HG02970 (cell line): ENCODE measurements around the gene BAZ2B.
"Not testable (repeated sequence)": the region's sequence is repeated elsewhere in the genome, so short reads cannot be mapped to it uniquely, and the experiment has no call there.

Experiments
- ATAC-seq: cut with Tn5 transposase; IDR thresholded peaks from one replicate; pipeline ENCODE4 v1.9.1; 2021; ENCODE audit warnings: mild to moderate bottlenecking, moderate library complexity, moderate number of reproducible peaks; ENCODE audit not compliant: unreplicated experiment, low FRiP score

Gene BAZ2B

DNA sequence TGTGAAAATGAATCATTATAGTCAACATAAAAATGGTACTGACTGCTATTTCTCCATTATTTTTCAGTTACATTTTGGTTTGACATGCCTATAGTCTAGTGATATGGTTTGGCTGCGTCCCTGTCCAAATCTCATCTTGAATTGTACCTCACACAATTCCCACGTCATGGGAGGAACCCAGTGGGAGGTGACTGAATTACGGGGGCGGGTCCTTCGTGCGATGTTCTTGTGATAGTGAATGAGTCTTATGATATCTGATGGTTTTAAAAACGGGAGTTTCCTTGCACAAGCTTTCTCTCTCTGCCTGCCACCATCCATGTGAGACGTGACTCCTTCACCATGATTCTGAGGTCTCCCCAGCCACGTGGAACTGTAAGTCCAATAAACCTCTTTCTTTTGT is 70.3 kb downstream of the BAZ2B start:
- ATAC-seq = no peak

DNA sequence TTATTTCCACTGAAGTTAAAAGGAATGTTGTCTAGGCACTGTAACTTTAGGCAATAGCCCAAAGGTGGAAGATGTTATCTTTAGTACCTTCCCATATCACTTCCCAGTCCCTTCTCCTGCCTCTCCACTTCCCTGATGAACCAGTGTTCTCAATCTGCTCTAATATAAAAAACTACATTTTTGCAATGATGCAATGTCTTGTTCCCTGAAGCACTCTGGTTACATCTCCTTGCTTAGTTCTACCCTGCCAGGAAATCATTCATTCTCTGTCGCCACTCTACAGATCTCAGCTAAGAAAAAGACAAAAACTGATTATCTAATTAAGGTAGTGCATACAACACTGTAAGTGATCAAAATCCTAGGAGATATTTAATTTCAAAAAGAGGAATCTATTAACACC is 71.3 kb downstream of the BAZ2B start:
- no peak for ATAC-seq

DNA sequence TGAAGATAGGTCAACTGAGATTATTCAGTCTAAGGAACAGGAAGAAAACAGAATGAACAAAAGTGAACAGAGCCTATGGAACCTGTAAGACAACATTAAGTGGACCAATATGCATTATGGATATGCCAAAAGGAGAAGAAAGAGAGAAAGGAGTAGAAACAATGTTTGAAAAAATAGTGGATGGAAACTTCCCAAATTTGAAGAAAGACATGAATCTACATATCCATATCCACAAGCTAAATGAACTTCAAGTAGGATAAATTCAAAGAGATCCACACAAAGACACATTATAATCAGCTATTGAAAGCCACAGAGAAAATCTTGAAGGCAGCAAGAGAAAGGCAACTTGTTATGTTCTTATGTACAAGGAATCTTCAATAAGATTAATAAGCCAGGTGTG is 74.2 kb downstream of the BAZ2B start:
- ATAC-seq = no peak

DNA sequence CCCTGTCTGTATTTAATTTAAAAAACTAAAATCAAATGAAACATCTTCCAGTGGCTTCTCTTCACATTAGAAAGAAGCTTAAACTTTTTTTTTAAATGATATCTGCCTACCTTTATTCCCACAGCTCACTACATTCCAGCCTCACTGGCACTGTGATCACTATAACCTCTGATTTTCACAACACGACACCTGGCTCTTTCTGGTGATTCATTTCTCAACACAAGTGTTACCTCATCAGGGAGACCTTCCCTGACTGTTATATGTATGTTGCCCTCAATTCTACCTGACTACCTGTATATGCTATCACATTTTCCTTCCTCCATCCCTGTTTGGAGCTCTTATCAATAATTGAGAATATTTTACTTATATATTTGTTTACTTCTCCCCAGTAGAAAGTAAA is 76.6 kb downstream of the BAZ2B start:
- ATAC-seq = no peak

DNA sequence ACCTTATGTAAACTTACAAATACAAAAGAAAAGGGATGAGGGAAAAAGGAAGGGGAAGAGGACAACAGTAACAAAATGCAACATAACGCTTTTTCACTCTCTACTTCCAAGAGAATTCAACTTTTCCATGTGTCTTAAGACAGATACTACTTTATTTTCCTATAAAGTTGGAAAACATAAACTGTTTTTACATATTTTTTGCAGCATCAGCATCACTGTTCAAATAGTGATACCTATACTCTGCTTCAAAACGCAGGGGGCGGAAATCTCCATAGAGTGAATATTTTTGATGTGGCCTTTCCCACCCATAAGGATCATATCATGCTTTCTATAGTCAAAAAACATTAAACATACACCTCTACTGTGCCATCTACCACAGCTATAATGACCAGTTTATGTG is 77.5 kb downstream of the BAZ2B start:
- ATAC-seq = no peak

DNA sequence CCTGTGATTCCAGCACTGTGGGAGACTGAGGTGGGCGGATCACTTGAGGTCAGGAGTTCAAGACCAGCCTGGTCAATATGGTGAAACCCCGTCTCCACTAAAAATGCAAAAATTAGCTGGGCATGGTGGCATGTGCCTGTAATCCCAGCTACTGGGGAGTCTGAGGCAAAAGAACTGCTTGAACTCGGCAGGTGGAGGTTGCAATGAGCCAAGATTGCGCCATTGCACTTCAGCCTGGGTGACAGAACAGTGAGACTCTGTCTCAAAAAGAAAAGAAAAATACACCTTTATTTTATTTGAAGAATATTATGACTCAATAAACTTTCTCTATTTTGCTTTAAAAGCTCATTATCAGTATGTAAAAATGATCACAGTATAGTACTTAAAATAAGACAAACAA is 81.1 kb downstream of the BAZ2B start:
- ATAC-seq = not testable (repeated sequence)

DNA sequence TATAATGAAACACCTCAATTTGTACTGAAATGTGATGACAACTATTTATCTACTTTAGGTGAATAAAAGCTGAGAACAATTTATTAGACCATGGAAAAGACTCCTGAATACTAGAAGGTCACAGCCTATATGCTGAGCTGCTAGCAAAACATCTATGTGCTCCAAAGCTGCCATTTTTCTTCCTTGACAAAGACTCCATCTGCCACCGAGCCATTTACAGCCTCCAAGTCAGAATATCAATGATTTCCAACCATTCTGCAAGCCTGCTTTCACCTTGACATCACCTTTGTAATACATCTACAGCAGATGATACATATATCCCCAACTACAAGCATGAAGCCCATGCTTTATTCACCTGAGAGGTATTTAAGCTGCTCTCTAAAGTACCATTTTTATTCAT is 84.9 kb downstream of the BAZ2B start:
- no peak for ATAC-seq

DNA sequence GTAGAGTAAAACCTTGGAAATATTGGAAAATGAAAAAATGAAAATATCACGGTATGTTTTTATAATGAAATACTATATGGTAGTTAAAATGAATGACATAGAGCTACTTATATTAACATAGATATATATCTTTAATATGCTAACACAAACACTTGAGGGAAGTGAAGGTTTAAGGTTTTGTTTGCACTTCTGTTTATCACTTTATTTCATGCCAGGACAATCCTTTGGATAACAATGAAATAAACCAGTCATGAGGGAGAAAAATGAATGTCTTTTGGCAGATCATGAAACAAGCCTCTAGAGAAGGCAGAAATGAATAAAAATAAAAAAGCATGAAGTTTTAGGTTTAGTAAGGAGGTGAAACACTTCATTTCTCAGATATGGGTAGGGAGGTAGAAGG is 89.9 kb downstream of the BAZ2B start:
- no peak for ATAC-seq

DNA sequence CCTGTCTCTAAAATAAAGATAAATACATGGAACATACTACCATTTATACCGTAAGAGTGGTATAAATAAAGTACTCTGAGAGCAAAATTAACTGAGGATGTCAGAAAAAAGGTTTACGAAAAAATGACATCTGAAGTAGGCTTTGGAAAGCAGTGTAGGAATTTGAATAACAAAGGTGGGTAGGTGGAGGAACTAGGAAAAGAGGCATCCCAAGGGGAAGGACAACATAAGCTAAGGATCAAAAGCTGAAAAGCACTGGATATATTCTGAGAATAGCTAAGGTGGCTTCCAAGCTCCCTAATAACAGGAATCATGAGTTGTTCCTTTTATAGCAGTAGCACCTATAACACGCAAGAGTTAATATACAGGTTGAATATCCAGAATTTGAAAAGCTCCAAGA is 91.3 kb downstream of the BAZ2B start:
- no peak for ATAC-seq

DNA sequence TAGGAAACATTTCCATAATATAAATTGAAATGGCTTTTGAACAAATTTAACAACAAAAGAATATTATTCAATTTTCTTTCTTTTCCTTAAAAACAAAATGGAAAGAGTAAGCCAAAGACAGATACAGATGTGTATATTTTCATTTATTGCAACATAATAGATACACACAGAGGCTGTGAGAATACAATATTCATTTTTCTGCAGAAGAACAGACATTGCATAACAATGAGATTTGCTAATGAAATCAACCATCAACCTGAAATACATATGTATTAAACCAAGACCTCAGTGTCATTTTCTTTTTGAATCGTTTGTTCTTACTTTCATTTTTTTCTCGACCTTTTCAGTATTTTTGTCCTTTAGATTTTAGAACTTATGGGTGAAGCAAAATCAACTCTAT is 95.1 kb downstream of the BAZ2B start:
- ATAC-seq = no peak

DNA sequence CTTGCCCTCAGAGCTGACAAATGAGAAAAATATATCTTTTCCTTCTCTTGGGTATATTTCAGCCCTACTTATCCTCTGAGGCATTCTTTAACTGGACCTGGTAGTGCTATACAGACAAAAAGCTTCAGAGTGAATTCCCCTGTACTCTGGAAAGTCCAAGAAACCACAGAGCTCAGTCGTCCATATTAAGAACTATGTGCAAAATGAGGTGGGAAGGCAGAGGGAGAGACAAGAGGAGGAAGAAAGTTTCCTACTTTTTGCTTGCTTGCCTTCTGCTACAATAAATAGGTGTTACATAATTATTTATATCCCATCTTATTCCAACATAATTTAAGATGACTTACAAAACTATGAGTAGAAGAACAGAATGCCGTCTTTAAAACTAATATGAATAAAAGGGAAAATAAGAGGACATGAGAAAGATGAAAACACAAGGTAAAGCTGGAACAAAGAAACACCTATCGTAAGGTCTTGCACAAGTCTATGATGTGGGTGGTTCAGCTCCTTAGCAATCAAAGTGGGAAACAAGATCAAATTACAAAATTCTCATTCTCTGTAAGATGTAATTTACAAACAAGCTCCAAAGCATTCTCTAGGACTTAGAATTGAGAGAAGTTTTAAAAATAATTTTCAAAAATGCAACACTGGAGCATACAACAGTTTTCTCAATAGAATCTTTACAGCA is 97.9 kb downstream of the BAZ2B start:
- ATAC-seq = no peak

DNA sequence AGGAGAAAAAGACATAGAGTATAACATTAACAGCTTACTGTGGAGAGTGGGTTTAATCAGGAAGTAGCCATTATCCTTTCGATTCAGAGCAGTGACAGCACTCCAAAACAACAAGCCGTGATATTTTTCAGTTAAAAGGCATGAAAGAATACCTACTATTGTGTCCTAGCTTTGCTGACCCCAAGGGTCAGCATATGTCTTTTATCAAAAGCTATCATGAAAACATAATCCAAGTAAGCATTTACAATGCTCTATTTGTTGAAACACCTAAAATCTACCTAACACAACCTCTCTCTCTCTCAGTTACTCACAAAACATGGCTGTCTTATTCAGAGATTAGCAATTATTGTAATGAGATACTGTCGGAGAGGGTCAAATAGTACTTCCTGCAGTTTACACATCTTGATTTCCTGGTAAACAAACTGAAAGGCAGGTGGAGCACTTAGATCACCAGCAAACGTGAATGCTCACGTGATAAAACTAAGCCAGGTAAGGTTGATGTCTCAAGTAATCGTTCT is 100.0 kb downstream of the BAZ2B start:
- peak; percentile 72 for ATAC-seq

DNA sequence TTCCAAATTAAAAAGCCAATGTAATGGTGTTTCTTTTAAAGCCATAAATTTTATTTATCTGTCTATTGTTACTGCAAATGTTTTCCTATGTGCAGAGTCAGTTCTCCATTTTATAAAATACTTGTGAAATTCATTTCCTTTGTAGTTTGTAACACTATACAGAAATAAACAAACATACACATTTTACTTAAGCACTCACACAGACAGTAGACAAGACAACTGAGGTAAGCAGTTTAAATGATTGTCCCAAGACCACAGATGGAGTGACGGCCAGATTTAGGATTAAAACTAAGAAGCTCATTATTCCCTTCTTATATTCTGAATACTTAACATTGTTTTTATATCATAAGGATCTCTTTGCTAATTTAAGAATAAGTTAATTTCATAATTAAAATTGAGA is 100.9 kb downstream of the BAZ2B start:
- ATAC-seq = no peak

DNA sequence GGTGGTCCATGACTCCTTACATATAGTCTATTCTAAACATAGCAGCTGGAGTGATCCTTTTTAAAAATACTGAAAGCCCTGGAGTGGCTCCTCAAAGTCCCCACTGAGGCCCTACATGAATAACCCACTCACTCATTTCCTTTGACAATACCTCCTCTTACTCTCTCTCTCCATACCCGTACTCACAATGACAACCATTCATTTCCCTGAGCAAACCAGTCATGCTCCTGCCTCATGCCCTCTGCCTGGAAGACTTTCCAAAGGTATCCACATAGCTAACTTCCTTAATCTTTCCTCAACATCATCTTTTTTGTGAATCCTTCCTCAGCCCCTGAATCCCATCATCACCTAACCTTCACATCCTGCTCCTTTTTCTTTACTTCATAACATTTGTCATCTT is 102.6 kb downstream of the BAZ2B start:
- ATAC-seq = no peak

DNA sequence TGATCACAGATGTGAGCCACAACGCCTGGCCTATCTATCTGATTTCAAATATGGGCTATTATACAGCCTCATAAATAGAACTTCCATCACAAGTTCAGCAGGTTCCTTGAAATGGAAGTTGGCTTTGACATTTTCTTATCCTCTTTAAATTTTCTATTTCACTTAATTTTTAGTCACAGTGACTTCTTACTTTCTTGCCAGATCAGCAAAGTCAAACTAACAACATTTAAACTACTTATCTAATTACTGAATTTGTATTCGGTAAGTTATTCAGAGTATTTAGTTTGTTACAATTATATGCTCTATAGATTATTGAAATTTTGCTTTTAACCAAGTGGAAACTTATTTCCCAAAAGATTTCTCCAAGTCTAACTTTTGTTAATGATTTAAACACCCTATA is 108.2 kb downstream of the BAZ2B start:
- ATAC-seq = no peak

DNA sequence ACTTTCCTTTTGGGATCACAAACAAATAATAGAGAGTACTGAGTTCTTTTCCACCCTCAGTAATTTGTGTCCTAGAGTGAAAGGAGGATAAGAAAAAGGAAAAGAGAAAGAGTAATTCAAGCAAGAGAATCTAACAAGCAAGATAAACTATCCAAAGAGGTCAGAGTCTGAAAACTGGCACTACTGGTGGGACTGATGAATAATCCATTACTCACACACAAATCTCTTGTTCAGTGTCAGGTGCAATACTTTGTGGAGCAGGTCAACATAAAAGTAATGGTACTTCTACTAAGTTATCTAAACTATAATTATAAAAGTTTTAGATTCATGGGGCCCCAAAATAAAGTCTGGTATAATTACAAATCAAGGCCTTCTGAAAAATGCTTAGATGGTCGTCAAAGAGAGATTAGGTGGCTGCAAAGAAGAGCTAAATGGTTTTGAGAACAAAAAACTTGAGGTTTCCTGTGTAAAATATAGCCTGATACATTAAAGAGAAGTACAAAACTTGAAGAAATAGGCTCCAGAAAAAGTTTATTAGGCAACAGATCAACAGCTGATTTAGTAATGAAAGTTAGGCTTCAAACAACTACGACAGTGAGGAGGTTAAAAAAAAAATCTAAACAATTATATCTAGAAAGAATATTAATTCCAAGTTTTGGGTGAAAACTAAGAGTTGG is 109.4 kb downstream of the BAZ2B start:
- no peak for ATAC-seq

DNA sequence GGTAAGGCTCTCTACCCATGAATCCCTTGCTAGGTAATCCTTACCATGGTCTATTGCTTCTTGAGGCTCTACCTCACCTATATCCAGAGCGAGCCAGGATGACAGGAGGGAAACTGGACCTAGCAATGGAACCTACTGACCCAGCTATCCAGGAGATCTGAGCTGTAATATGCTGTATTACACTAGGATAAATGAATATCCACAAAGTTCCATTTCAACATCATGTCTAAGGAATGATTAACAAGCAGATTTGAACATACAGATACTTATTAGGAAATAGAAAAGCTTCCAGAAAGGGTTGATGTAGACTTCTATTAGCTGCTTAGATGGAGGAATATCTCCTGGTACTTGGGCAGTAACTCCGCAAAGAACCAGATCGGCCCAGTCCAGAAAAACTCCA is 110.1 kb downstream of the BAZ2B start:
- no peak for ATAC-seq

DNA sequence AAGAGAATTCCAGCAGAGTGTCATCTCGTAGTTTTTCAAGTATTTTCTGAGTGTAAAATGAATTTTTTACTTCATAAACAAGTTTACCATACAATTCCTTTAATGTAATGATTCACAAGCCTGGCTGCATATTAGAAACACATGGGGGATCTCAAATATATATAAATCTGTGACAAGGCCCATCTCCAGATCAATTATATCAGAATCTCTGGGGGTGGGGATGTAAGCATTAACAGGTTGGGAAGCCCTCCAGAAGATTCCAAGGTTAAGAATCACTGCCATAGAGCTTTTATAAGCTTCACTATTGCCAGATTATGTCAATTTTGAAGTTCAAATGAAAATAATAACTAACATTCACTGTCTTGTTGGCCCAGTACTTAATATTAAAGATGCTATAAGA is 111.2 kb downstream of the BAZ2B start:
- ATAC-seq = no peak

DNA sequence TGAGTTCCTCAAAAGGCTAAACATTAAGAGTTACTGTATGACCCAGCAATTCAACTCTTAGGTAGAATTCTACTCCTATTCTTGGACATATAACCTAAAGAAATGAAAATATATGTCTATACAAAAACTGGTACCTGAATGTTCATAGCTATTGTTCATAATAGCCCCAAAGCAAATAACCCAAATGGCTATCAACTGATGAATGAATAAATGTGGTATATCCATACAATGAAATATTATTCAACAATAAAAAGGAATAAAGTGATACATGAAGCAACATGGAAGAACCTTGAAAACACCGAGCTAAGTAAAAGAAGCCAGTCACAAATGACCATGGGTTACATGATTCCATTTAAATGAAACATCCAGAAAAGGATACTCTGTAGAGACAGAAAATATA is 114.6 kb downstream of the BAZ2B start:
- no peak for ATAC-seq

DNA sequence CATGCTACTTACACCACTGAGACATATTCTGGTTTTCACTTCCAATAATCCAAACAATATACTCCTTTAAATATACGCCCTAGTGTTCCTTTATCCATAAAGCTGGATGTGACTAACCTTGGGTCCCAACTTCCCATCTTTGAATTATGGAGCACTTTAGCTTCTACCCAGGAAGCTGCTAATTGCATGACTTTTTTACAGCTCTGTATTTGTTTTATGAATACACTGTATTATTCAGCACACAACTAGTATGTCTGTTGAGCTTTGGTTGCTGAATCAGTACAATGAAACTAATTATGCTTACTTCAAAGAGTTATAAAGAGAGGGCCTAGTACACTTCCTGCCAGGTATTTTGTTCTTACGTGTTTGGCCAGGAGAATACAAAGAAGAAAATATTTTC is 118.5 kb downstream of the BAZ2B start:
- ATAC-seq = no peak

DNA sequence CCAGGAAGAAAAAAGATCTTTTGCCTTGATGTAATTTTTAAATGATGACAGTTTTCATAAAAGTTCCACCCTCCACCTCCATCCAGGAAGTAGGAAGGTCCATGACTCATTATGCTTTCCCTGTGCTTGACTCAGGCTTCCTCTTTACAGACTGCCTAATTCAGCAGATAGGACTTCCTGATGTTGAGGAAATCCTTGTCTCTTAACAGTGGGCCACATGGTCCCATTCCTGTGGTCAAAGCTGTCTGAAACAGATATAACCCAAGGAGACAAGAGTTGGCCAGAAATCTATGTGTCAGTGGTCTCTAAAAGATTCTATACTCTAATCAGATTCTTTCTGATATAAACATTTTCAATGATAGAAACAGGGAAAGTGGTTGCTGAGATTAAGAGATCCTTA is 119.1 kb downstream of the BAZ2B start:
- no peak for ATAC-seq

DNA sequence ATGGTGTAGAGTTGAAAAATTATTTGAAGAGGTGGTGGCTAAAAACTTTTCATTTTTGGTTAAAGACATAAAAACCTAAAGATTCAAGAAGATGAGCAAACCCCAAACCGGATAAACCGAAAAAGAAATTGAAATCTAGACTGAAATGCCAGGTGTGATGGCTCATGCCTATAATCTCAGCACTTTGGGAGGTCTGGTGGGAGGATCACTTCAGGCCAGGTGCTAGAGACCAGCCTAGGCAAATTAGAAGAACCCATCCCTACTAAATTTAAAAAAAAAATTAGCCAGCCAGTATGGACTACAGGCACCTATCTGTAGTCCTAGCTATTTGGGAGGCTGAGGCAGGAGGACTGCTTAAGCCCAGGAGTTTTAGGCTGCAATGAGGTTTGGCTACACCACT is 126.9 kb downstream of the BAZ2B start:
- no peak for ATAC-seq
